Gastroesophageal sphincter (tissue), 4 donors: ENCODE data around the gene CDH4. TPM values are rescaled to one million over a fixed set of nuclear protein-coding genes. Genes with fewer than 3 reads are reported as not detected.

Experiments used
- ATAC-seq: fragments of 150-250 bp; one replicate; pipeline ENCODE4 v1.9.1; 2016; ENCODE audit warnings: mild to moderate bottlenecking, moderate library complexity
- H3K27ac ChIP-seq, 4 donors: fragments of 200-600 bp; sonication (generic) in 3 of 4; 1 replicate in 3 of 4; 2 replicates in 1 of 4; pipeline ENCODE4 v1.5.1; 2016 to 2019
- H3K27me3 ChIP-seq: fragments of 200-600 bp; sonication (generic); one replicate; pipeline ENCODE4 v1.5.1; 2019
- H3K36me3 ChIP-seq, 2 donors: fragments of 200-600 bp; sonication (generic); one replicate each; pipeline ENCODE4 v1.5.1; 2019; ENCODE audit warnings: control low read depth in 1 of 2
- H3K4me1 ChIP-seq, 3 donors: fragments of 200-600 bp; sonication (generic); 1 replicate in 2 of 3; 2 replicates in 1 of 3; pipeline ENCODE4 v1.5.1; 2016 to 2019; ENCODE audit warnings: control low read depth in 2 of 3
- H3K4me3 ChIP-seq, 2 donors: fragments of 200-600 bp; sonication (generic); one replicate each; pipeline ENCODE4 v1.5.1; 2019; ENCODE audit warnings: mild to moderate bottlenecking in 1 of 2, moderate library complexity in 1 of 2
- H3K9me3 ChIP-seq, 3 donors: fragments of 200-600 bp; sonication (generic); one replicate each; pipeline ENCODE4 v1.5.1; 2017 to 2019; ENCODE audit warnings: control low read depth in 2 of 3
- EP300 ChIP-seq: sonication (generic); formaldehyde crosslinking; IDR thresholded peaks from one replicate; pipeline ENCODE4 v1.6.1; 2017; ENCODE audit warnings: antibody characterized with exemption, mild to moderate bottlenecking
- POLR2A ChIP-seq, 2 donors: fragments of 450-650 bp; IDR thresholded peaks; one replicate each; pipeline ENCODE4 v1.6.1; 2017; ENCODE audit warnings: antibody characterized with exemption in 2 of 2, mild to moderate bottlenecking in 2 of 2, moderate library complexity in 1 of 2
- POLR2AphosphoS5 ChIP-seq: sonication (generic); formaldehyde crosslinking; IDR thresholded peaks from one replicate; pipeline ENCODE4 v1.6.1; 2017; ENCODE audit warnings: antibody characterized with exemption
- WGBS, 2 donors: methylation state at CpG; one replicate each; pipeline ENCODE4 v1.1.5; 2018; ENCODE audit warnings: low coverage in 1 of 2; 5-methylcytosine and 5-hydroxymethylcytosine counted together
- total RNA-seq, 4 donors: library from RNA; depleted of rRNA; stranded (reverse); fragments of >200 nt; gene quantifications; one replicate each; pipeline ENCODE4 v1.1.0, GENCODE V29; 2016
- TF ChIP-seq, protein P1 (sequence below), 4 experiments: fragments of 200-600 bp in 2 of 4; fragments of 450-650 bp in 2 of 4; sonication (generic) in 1 of 4; IDR thresholded peaks; one replicate each; pipeline ENCODE4 v1.5.1; 2017 to 2019; ENCODE audit warnings: antibody characterized with exemption in 4 of 4, mild to moderate bottlenecking in 2 of 4, moderate library complexity in 2 of 4

The CDH4 gene
- total RNA-seq, 4 donors from 2014 or later = under 0.01 to 1.5 (median 0.42) TPM; not detected in 1

DNA sequence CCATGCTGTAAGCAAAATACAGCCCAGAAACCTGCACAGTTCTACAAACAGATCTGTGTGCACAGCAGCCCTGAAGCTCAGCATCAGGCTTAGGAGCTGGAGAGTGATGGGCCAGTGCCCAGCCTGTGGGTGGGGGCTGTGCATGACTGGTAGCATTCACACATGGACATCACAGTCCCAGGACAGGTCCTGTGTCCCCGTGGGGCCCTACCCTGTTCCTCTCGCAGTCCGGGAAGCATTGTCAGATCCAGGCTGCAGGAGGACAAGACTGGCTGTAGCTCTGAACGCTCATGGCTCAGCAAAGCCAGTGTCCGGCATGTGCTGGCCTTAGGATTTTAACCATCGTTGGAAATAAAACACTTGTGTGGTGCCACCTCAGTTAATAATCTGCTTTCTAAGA lies 234.1 kb downstream of the CDH4 start:
- H3K9me3 ChIP-seq = no peaks in the 10 kb centered on the region
- peaks cover 8% of the 10 kb centered on the region for H3K27me3 ChIP-seq
- no peak overlapping the region for H3K4me3 ChIP-seq
- TF ChIP-seq POLR2A (IDR thresholded peaks at IDR 0.05) = no peak
- no peak for TF ChIP-seq EP300
- TF ChIP-seq POLR2AphosphoS5 = no peak
- TF ChIP-seq, protein P1, sequence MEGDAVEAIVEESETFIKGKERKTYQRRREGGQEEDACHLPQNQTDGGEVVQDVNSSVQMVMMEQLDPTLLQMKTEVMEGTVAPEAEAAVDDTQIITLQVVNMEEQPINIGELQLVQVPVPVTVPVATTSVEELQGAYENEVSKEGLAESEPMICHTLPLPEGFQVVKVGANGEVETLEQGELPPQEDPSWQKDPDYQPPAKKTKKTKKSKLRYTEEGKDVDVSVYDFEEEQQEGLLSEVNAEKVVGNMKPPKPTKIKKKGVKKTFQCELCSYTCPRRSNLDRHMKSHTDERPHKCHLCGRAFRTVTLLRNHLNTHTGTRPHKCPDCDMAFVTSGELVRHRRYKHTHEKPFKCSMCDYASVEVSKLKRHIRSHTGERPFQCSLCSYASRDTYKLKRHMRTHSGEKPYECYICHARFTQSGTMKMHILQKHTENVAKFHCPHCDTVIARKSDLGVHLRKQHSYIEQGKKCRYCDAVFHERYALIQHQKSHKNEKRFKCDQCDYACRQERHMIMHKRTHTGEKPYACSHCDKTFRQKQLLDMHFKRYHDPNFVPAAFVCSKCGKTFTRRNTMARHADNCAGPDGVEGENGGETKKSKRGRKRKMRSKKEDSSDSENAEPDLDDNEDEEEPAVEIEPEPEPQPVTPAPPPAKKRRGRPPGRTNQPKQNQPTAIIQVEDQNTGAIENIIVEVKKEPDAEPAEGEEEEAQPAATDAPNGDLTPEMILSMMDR (IDR thresholded peaks at IDR 0.05) = no peak
- ATAC-seq = no peak
- no peaks in the 10 kb centered on the region for H3K4me1 ChIP-seq
- H3K27ac ChIP-seq = no peak overlapping the region
- no CpG with 5 or more reads among the region's 6 CpGs for WGBS, 2 donors
- H3K36me3 ChIP-seq = no peaks in the 10 kb centered on the region

DNA sequence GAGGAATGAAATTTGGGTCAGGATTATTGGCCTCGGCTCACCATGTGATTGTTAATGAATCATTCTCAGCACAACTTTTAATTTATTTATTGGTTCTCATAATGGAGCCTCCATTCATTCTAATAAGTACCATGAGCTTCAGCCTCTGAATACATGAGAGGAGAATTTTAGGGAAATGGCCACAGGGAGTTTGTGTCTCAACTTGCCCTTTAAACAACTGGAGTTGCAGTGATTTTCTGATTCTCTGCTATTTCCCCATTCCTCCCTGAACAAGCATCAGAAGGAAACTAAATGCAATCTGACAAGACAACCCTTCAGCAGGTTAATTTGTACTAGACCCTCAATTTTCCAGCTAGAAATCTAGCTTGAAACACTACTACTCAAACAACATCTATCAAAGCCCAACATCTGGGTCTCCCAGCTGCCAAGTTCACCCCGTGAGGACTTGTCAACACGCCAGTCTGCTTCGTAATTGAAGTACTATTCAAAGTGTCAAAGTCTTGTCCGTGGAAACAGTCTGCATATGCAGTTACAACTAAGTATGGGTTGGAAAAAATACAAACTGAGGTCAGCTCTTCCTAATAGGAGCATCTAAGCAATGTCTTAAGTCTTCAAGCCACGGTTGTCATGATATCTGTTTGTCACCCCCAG lies 235.4 kb downstream of the CDH4 start:
- Histone ChIP-seq H3K4me1 (no peaks in the 10 kb centered on the region), H3K27me3 (peaks cover 8% of the 10 kb centered on the region), H3K27ac (no peak overlapping the region), H3K36me3 (no peaks in the 10 kb centered on the region), H3K9me3 (no peaks in the 10 kb centered on the region), H3K4me3 (no peak overlapping the region)
- TF ChIP-seq, protein P1 (IDR thresholded peaks at IDR 0.05) = no peak
- TF ChIP-seq EP300 = no peak
- no peak for TF ChIP-seq POLR2A (IDR thresholded peaks at IDR 0.05)
- TF ChIP-seq POLR2AphosphoS5 = no peak
- 43% methylated on average over 6 of the region's 6 CpGs for WGBS, 2 donors
- no peak for ATAC-seq

DNA sequence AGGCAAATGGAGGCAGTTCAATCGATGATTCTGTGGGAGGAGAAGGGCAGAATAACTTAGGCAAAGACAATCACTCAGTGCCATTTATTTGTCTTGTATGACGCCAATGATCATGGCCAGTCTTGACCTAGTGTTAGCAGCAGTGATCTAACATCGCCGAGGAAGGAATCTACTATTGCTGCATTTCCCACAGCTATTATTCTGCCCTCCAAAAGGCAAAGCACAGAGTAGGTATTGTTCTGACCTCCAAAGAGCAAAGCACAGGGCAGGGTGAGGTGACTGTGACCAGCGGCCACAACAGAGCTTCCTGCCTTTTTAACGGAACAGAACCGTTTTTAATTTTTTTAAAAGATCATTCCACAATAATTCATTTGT lies 235.9 kb downstream of the CDH4 start:
- H3K4me3 ChIP-seq = no peak overlapping the region
- H3K27ac ChIP-seq = no peak overlapping the region
- no peaks in the 10 kb centered on the region for H3K4me1 ChIP-seq
- H3K9me3 ChIP-seq = no peaks in the 10 kb centered on the region
- TF ChIP-seq POLR2A (IDR thresholded peaks at IDR 0.05) (no peak), POLR2AphosphoS5 (no peak), EP300 (no peak)
- TF ChIP-seq, protein P1 (IDR thresholded peaks at IDR 0.05) = no peak
- H3K27me3 ChIP-seq = peaks cover 9% of the 10 kb centered on the region
- WGBS, 2 donors = 58 to 61% methylated on average over 7 of the region's 7 CpGs
- H3K36me3 ChIP-seq = no peaks in the 10 kb centered on the region
- ATAC-seq = no peak

DNA sequence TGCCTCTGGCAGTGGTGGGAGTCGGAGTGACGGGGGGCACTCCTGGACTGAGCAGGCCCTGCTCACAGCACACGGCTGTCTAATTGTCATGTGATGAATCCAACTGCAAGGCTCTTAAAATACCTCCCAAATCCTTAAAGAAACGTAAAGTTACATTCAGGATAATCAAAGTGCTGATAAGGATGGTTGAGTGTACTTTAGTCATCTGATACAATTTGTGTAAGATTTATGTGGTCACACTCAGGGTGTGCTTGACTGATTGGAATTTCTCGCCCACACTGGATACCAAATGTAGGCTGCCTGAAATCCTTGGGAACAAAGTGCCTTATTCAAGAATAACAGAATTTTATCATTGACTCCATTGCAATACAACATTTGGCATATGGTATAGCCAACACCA lies 238.7 kb downstream of the CDH4 start:
- no peak for ATAC-seq
- Histone ChIP-seq H3K9me3 (no peaks in the 10 kb centered on the region), H3K4me1 (no peaks in the 10 kb centered on the region), H3K36me3 (no peaks in the 10 kb centered on the region), H3K27me3 (peaks cover 21% of the 10 kb centered on the region), H3K27ac (no peak overlapping the region), H3K4me3 (no peak overlapping the region)
- TF ChIP-seq, protein P1 (IDR thresholded peaks at IDR 0.05) = no peak
- no peak for TF ChIP-seq POLR2AphosphoS5
- no peak for TF ChIP-seq EP300
- TF ChIP-seq POLR2A (IDR thresholded peaks at IDR 0.05) = no peak
- 33 to 92% methylated on average over 4 to 5 of the region's 5 CpGs for WGBS, 2 donors

DNA sequence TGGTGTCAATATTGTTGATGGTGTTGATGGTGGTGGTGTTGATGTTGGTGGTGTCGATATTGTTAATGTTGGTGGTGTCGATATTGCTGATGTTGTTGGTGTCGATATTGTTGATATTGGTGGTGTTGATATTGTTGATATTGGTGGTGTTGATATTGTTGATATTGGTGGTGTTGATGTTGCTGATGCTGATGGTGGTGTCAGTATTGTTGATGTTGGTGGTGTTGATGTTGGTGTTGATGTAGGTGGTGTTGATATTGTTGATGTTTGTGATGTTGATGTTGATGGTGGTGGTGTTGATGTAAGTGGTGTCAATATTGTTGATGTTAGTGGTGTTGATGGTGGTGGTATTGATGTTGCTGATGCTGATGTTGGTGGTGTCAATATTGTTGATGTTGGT lies 240.0 kb downstream of the CDH4 start:
- no peak for TF ChIP-seq EP300
- no peak for TF ChIP-seq POLR2AphosphoS5
- no peak for TF ChIP-seq POLR2A (IDR thresholded peaks at IDR 0.05)
- TF ChIP-seq, protein P1 (IDR thresholded peaks at IDR 0.05) = no peak
- H3K27me3 ChIP-seq = peaks cover 28% of the 10 kb centered on the region
- 91 to 99% methylated on average over 3 of the region's 3 CpGs for WGBS, 2 donors

More for the DNA sequence above, 240.0 kb downstream of the CDH4 start:
- no peaks in the 10 kb centered on the region for H3K4me1 ChIP-seq
- H3K4me3 ChIP-seq = no peak overlapping the region
- H3K36me3 ChIP-seq = no peaks in the 10 kb centered on the region
- no peaks in the 10 kb centered on the region for H3K9me3 ChIP-seq
- ATAC-seq = no peak
- no peak overlapping the region for H3K27ac ChIP-seq
